ENCODE measurements around the gene SMAP1. TPM values are rescaled to one million over a fixed set of nuclear protein-coding genes. Genes with fewer than 3 reads are reported as not detected.

SMAP1 gene
- total RNA-seq, 6 experiments from 2014 or later, result 9.1 to 16.1 (median 12.2) TPM

DNA sequence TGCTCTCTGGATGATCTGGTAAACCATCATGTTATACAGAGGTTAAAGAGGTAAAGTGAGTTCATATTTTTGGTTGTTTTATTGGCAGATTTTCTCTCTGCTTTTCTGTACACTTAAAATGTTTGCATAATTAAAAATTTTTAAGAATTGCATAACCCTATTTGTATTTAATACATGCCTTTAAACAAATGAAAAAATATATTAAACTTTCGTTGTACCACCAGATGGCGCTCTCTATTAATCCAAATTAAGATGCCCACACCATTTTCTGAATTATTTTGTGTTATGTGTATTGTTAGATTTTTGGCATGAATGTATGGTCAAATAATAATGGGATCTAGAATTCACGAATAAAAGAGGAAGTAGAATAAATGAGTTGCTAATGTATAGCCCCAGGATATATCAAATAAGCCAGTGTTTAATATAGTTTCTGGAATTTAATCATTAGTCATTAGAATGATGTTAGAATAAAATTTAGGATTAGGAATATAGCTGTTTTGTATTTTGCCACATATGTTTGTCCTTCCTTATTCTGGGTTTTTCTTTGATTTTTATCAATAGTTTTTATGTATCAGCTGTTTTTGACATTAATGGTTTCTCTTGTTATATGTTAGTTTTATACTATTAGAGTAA lies 38.9 kb downstream of the SMAP1 start:
- TF ChIP-seq POLR2A (IDR thresholded peaks at IDR 0.05), result no peak
- TF ChIP-seq CTCF (IDR thresholded peaks at IDR 0.05), result peak; percentile 59 to 71 (median 66)
- Histone ChIP-seq H3K27me3 (no peaks in the 10 kb centered on the region), H3K4me1 (peaks cover 0 to 3% (median 1%) of the 10 kb centered on the region in 4 donors), H3K27ac (no peak overlapping the region), H3K4me3 (no peak overlapping the region), H3K36me3 (no peaks in the 10 kb centered on the region), H3K9me3 (no peaks in the 10 kb centered on the region)
- 1% methylated on average over 3 of the region's 3 CpGs for WGBS (ENCODE audit: insufficient coverage, low coverage, low lambda C conversion rate, missing lambda C conversion rate)
- DNase-seq (no peak), ATAC-seq (peak in 3 of 4 donors; percentile 50 to 65 (median 62))
- intact Hi-C loops (cut with DNase I), result loop anchor here in 1 of 2 donors (10.0 kb wide), 1 partner anchor 178 kb away; no protein-coding TSS in a partner anchor

DNA sequence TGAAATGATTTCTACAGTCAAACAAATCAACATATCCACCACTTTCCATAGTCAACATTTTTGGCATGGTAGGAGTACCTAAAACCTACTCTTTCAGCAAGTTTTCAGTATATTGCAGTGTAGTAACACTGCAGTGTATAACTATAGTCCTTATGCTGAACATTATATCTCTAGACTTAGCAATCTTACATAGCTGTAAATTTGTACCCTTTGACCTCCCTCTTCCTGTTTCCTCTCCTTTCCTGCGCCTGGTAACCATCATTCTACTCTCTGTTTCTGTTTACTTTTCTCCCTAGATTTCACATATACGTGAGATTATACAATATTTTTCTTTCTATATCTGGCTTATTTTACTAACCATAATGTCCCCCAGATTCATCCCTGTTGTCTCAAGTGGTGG lies 40.2 kb downstream of the SMAP1 start:
- Histone ChIP-seq H3K27me3 (no peaks in the 10 kb centered on the region), H3K4me3 (no peak overlapping the region), H3K36me3 (no peaks in the 10 kb centered on the region), H3K4me1 (no peaks in the 10 kb centered on the region), H3K27ac (no peak overlapping the region), H3K9me3 (no peaks in the 10 kb centered on the region)
- TF ChIP-seq POLR2A (IDR thresholded peaks at IDR 0.05), result no peak
- no peak for TF ChIP-seq CTCF (IDR thresholded peaks at IDR 0.05)
- ATAC-seq, result no peak
- 63% methylated on average over 2 of the region's 2 CpGs for WGBS (ENCODE audit: insufficient coverage, low coverage, low lambda C conversion rate, missing lambda C conversion rate)
- no peak for DNase-seq
- intact Hi-C loops (cut with DNase I), result loop anchor here in 1 of 2 donors (10.0 kb wide), 1 partner anchor 177 kb away; no protein-coding TSS in a partner anchor

DNA sequence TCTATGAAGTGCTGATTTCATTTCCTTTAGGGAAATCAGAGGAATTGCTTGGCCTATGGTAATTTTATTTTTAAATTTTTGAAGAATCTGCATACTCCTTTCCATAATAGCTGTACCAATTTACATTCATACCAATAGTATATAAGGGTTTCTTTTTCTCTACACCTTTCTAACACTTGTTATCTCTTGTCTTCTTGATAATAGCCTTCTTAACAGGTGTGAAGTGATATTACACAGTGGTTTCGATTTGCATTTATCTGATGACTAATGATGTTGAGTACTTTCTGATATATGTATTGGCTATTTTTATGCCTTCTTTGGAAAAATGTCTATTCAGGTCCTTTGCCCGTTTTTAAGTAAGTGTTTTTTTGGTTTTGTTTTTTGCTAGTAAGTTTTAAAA lies 40.8 kb downstream of the SMAP1 start:
- intact Hi-C loops (cut with DNase I), result loop anchor here in 1 of 2 donors (10.0 kb wide), 1 partner anchor 176 kb away; no protein-coding TSS in a partner anchor
- ATAC-seq, result no peak
- Histone ChIP-seq H3K9me3 (no peaks in the 10 kb centered on the region), H3K27ac (no peak overlapping the region), H3K4me3 (no peak overlapping the region), H3K36me3 (no peaks in the 10 kb centered on the region), H3K4me1 (no peaks in the 10 kb centered on the region), H3K27me3 (no peaks in the 10 kb centered on the region)
- TF ChIP-seq POLR2A (IDR thresholded peaks at IDR 0.05), result no peak
- no peak for TF ChIP-seq CTCF (IDR thresholded peaks at IDR 0.05)
- no peak for DNase-seq
- 69% methylated on average over 2 of the region's 2 CpGs for WGBS (ENCODE audit: insufficient coverage, low coverage, low lambda C conversion rate, missing lambda C conversion rate)

DNA sequence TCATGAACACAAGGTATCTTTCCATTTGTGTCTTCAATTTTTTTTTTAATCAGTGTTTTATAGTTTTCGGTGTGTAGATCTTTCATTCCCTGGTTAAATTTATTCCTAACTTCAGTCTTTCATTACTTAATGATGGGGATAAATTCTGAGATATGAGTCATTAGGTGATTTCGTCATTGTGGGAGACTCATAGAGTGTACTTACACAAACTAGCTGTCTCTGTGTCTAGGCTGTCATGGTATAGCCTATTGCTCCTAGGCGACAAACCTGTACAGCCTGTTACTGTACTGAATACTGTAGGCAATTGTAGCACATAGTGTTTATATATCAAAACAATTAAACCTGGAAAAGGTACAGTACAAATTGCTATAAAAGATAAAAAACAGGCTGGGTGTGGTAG lies 42.1 kb downstream of the SMAP1 start:
- Histone ChIP-seq H3K9me3 (no peaks in the 10 kb centered on the region), H3K4me1 (no peaks in the 10 kb centered on the region), H3K4me3 (no peak overlapping the region), H3K27me3 (no peaks in the 10 kb centered on the region), H3K36me3 (no peaks in the 10 kb centered on the region), H3K27ac (no peak overlapping the region)
- intact Hi-C loops (cut with DNase I), result loop anchor here in 1 of 2 donors (10.0 kb wide), 1 partner anchor 175 kb away; no protein-coding TSS in a partner anchor
- WGBS (ENCODE audit: insufficient coverage, low coverage, low lambda C conversion rate, missing lambda C conversion rate), result 92% methylated on average over 3 of the region's 3 CpGs
- TF ChIP-seq POLR2A (IDR thresholded peaks at IDR 0.05), result no peak
- TF ChIP-seq CTCF (IDR thresholded peaks at IDR 0.05), result no peak
- ATAC-seq (peak in 1 of 4 donors; percentile 65), DNase-seq (no peak)

Measured in right lobe of liver (tissue), 6 donors.